Inferior parietal cortex (tissue), 1 donor: ENCODE measurements around the gene TEK.

ENCODE experiments used
- DNase-seq: peaks from one replicate; pipeline ENCODE4 v3.0.0-alpha.2; 2016; ENCODE audit errors: extremely low spot score

TEK gene

DNA sequence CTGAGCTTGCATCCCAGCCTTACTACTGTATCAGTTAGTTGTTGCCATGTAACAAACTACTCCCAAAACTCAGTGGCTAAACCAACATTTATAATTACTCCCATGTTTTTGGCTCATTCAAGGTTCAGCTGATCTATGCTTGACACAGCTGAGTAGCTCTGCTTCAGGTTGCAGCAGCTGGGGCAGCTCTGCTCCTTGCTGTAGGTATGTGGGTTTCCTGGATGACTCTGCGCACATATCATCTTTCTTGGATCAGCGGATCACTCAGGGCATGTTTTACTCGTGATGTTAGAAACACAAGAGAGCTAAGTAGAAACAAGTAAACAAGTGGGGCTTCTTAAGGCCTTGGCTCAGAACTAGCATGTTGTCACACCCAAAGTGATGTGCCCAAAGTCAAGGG is 15.1 kb downstream of the TEK start:
- DNase-seq = no peak

DNA sequence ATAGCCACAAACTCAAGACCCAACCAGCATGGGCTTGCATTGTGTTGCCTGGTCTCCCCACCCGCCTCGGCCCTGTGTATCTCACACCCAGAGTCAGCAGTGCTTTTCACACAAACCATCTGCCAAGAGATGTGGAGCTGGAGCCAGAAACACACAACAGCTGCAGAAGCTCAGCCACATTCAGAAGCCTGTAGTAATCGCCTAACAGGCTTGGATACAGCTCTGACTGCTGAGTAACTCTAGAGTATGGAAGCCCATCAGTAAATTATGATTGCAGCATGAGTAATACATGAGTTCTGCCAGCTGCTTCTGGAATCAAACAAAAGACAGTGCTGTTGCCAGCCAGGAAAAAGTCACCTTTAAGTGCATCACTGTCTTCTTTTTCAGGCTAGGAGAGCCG is 16.0 kb downstream of the TEK start:
- DNase-seq = peak; percentile 69

DNA sequence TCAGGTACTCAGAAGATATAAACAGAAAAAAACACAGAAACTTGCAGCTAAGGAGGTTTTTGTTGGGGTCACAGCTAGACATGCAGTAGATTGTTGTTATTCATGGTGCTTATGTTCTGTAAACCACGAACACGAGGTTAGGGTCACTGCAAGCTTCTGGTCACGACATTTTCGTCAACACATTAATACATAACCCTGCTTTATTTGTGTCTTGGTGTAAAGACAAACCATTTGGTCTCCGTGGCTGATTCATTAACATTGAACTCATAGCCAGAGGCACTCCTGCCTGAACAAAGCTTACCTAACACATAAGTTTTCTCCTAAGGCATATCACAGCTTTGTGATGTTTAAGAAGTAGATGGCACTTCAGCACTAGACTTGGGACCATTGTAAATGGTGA is 16.9 kb downstream of the TEK start:
- DNase-seq = no peak

DNA sequence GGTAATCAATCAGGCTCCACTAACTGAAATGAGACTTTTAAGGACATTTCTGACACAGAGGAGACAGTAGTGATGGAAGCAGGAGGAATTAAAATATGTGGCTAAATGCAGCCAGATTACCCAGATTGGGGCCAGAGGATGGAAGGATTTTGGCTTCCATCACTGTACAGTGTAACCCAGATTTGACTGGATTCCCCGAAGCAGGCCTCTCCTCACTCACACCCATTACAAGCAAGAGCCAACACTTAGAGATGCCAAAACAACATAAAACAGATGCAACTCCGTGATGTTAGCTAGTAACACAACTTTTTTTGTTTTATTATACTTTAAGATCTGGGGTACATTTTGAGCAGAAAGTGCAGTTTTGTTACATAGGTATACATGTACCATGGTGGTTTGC is 17.6 kb downstream of the TEK start:
- no peak for DNase-seq

DNA sequence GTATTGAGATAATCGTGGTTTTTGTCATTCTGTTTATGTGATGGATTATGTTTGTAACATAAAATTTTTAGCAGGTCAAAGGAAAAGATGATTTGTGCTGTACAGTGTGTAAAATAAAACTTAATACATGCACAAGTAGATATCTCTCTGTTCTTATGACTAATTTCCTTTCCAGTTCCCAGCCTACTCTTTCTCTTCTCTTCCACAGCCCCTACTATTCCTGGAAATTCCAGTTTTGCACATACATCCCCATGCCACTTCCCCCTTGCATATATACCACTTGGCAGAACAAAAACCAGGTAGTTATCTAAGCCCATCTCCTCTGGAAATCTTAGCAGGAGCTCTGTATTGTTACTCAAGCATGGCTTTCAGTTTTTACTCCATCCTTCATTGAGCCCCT is 20.2 kb downstream of the TEK start:
- DNase-seq = no peak

DNA sequence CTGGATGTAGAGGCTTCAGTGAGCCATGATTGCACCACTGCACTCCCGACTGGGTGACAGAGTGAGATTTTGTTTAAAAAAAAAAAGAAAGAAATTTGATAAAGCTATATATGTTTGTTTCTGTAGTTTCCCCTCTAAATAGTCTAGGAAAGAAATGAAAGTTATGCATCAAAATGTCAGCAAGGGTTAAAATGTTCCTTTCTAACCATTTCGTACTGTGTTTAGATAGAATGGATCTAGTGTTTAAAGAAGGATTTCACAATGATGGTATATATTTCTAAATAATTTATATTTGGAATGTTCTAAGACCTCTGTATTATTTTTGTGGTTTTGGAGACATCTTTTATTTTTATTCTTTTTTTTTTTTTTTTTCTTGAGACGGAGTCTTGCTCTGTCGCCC is 22.7 kb downstream of the TEK start:
- DNase-seq = no peak

DNA sequence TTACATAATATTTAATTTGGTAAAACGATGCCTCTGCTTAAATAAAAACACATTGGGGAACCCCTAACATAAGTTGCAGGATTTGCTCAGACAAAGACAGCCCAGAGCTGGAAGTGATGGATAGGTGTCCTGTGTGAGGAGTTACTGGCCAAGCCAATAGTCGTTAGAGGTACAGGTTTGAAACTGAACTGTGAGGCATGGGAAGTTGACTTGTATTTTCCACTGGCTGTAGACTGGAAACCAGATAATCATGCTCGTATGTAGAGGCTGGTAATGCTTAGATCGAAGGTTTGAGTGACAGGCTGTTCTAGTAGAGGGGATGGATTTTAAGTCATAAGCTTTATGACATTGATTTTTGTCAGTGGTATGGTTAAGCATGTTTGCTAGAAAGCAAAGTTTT is 24.8 kb downstream of the TEK start:
- no peak for DNase-seq

DNA sequence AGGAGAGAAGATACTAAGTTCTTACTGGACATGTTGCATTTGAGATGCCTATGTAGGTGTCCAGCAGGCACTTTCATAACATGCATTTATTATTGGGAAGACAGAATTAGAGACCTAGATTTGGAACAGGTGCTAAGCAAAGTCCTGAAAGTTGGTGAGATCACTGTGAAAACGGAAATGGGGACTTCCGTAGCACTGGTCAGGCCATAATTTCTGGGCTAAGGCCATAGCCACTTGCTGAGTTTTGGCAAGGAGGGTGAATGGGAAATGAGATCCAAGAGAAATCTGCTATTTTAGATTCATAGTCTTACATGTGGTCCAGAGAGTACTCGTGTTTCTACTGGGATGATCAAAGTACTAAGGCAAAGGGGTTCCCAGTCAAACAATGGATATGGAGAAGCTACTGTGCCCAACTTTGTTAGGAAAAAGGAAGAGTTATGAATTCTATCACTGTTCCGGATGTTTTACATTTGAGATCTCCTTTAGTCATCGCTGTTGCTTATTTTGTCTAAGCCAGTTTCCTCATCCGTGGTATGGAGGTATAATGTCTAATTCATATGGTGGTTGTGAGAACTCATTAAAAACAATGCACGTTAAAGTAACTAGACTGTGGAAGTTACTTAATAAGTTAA is 33.4 kb downstream of the TEK start:
- no peak for DNase-seq

DNA sequence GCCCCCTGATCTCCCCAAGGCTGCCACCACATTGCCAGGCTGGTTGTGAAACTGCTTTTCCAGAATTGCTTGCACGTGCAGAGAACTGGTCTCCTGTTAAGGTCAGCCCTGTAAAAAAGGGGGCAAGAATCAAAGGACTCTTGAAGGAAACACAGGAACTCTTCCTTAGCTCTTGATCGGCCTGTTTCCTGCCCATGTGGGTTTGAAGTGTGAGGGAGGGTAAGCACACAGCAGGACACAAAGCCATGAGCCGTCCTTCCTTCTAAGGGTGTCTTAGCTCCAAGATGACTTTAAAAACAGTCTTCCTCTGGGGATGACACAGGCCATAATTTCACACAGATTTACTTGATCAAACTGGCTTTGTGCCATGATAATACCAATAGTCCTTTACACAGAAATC is 36.1 kb downstream of the TEK start:
- DNase-seq = no peak

DNA sequence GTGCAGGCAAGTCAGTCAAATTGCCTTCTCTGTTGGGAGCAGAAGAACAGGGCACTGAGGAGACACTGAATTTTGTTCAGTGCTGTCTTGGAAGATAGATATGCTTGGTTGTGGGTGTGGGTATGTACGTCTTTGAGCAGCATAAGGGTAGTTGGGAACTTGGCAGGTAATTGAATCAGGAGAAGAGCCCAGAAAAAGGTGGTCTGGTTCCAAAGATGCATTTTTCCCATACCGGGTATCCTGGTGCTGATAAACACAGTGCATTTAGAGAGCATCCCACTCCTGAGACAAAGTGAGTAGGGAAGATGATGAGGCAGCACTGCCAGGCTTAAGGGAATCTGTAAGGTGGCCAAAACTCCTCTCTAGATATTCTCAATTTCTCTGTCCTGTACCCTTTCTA is 40.6 kb downstream of the TEK start:
- no peak for DNase-seq

DNA sequence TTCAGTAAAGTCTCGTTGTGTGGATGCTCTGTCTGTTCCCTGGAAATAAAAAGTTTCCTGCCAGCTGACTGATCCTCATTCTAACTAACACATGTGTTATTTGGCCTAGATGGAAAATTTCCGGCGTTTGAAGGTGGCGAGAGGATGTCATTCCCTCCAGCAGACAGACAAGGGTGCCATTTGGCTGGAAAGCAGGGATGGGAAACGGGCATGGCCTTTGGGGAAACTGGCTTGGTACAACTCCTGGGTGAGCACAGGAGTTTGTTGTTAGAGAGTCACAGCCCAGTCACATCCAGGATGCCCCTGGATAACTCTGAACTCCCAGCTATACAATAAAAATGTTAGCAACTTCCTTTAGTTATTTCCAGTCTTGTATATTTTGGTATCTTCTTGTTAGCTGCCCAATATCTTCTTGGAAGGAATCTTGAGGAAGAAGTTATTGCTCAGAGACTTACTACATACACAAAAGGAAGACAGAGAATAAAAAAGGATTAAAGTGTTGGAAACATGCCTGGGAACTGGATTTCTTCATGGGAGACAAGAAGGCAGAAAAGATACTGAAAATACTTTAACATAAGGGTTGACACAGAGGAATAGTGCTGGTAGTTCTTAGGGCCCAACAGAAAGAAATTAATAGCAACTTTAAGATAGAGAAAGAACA is 41.9 kb downstream of the TEK start:
- DNase-seq = no peak

DNA sequence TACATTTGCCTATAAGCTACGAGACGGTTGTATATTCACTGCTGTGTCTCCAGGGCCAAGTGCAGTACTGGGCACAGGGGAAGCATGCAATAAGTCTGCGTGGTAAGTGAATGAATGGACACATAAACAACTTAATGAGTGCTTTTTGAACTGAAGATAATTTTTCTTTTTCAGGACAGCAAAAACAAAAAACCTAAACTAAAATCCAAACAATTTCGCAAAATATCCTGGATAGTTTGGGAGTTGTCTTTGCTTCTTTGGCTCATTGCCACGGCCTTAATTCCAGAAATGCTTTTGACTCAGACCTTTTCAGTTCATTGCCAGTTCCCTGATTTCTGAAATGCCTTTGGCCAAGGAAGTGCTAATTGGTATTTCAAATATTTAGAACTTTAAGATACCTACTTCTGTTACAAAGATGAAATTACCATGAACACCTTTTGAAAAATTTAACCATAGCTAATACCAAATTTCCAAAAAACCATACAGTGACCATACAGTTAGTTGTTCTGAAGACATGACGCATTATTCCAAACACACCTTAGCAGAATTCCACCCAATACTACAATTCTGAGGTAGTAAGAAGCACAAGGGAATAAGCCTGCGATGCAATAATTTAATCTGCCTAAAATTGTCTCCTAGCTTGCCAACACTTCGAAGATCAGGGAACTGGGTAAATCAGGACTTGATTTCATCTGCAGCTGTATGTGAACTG is 42.8 kb downstream of the TEK start:
- no peak for DNase-seq

DNA sequence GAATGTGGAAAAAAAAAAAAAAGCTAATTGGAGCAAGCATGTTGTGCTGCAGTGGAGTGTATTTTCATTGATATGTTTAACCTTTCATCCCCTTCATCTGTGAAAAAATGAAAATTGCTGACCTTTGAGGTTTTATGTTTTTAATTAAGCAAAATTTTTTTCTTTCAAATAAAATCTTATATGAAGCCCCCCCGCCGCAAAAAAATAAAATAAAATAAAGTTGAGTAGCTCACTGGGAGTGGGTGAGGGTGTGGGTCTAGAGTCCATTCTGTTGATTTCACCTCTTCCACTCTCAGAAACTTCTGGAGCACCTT is 43.3 kb downstream of the TEK start:
- DNase-seq = no peak

DNA sequence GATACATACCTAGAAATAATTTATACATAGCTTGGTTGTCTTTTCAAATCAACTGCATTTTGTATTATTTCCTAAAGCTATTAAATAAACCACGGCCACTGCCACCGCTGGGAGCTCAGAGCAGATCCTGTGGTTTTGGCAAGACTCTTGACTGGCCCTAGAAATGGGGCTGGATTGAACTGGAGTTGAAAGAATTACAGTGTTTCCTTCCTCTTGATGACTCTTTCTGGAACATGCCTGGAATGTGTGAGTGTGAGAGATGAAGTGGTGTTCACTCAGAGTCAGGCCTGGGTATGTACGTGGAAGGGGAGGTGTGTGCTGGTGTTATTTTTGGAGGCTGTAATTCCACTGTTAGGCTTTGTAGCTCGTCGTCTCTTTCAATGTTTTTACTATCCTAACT is 45.9 kb downstream of the TEK start:
- DNase-seq = no peak

DNA sequence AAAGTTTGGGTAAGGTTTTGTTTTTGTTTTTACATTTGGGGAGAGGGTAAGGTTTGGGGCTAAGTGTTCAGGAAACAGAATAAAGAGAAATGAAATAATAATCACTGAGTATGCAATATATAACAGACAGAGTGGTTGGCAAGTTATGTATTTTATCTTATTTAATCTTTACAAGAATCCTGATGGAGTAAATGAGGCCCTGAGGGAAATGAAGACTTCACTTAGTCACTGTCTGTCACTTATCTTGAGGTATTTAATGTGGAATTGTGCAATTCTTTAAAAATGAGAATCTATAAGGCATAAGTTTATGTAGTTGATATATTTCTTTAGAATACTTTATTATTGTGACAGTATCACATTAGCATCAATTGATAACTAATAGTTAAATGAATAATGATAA is 48.1 kb downstream of the TEK start:
- no peak for DNase-seq

DNA sequence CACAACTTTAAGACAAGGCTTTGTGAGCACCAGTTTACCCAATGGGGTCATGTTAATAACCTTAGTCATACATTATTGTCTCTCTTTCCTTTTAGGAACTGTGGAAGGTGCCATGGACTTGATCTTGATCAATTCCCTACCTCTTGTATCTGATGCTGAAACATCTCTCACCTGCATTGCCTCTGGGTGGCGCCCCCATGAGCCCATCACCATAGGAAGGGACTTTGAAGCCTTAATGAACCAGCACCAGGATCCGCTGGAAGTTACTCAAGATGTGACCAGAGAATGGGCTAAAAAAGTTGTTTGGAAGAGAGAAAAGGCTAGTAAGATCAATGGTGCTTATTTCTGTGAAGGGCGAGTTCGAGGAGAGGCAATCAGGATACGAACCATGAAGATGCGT is 48.7 kb downstream of the TEK start:
- DNase-seq = no peak

DNA sequence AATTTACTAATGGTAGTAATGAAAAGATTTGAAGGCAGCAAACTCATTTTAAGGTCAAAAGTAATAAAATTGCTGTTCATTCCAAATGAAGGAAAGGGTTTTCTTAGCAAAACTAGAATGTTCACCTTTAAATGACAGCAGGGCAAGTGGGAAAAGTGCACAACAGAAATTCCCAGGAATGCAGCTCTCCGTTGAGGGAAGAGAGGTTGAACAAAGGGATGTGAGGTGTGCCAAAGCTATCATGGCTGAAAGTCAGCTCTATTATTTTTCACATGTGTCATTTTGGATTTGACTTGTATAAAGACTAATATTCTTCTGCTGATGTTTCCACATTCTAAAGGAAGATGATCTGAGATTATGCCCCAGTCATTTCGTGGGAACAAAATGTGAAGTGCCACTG is 51.6 kb downstream of the TEK start:
- DNase-seq = no peak

DNA sequence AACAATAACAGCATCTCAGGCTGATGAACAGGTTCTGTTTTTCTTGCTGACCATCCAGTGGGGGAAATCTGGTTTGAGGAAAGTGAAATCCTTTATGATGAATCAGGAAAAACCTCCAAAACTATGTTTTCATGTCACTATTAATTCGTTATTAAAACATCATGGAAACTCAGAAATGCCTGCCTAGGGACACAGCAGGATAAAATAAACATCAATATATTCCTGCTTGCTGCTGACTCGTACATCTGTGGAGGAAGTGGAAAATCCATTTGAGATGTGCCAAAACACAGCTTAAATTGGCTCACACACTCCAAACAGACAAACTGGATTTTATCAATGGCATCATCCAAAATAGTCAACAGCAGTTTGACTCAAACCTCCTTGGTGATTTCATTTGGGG is 53.0 kb downstream of the TEK start:
- DNase-seq = no peak

DNA sequence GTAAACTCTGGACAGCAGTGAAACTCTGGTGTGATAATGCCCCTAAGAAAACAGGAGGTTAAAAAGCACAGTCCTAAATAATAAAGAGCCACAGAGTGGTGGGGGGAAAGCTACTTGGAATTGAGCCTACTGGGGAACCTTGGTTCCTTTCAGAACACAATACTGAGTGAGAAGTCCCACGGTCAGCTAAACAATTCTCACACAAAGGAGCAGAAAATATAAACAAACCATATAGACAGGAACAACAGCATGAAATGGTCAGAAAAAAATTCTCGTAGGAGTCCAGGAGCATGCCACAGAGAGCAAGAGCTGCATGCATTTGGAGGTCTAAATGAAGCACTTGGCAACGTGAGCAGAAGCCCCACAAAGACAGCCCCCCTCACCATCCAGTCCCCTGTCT is 56.0 kb downstream of the TEK start:
- no peak for DNase-seq

DNA sequence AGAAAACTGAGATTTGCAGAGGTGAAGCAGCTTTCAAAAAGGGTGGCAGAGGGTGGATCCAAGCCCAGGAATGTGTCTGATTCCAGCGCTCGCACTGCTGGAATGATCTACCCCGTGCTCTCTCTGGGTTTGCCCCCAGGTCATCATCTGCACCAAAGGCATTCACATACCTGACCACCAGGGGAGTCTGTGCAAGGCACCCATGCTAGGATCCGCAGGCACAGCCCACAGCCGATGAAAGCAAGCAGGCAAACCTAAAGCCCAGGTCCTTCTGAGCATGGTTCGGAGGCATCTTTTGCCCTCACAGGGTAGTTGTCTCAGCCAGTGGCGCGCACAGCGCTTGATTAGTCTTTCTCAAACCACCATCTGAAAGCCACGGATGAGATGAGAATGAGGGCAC is 56.6 kb downstream of the TEK start:
- DNase-seq = no peak

DNA sequence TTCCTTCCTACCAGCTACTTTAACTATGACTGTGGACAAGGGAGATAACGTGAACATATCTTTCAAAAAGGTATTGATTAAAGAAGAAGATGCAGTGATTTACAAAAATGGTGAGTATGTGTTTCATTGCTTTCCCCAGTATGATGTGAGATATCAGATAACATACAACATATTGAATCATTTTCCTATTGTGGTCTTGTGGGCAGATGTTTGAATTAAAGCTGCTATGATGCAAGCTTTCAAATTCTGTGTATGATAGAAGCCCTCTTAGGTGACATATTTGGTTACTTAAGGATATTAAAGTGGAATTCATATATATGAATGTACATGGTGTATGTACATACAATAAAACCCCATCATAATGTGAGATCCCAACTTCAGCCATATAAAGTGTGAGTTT is 59.5 kb downstream of the TEK start:
- DNase-seq = no peak

DNA sequence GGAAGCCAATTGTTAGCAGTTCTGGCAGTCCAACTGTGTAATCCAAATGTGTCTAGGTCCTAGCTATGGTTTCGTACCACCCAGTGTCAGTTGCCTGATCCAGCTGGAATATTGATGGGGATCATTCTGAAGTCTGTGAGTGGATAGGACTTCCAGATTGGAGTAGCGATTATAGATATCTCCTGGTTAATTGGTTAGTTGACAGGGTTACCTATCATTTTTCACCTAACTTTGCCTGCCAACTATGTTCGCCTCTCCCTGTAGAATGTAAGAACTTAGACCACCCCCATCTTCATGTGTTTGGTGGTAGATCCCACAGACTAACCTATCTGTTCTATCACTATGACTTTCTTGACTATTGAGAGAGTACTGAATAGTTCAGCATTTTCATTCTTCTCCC is 59.9 kb downstream of the TEK start:
- no peak for DNase-seq

DNA sequence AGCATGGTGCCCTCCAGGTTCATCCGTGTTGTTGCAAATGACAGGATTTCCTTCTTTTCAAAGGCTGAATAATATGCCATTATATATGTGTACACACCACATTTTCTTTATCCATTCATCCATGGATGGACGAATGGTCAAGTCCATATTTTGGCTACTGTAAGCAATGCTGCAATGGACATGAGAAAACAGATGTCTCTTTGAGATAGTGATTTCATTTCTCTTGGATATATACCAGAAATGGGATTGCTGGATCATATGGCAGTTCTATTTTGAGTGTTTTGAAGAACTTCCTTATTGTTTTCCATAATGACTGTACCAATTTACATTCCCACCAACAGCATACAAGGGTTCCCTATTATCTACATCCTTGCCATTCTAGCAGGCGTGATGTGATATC is 67.9 kb downstream of the TEK start:
- DNase-seq = no peak
